Astrocyte (in vitro differentiated cells and primary cell): ENCODE results near the gene KIFAP3. TPM values are rescaled to one million over a fixed set of nuclear protein-coding genes. Genes with fewer than 3 reads are reported as not detected.

Experiments used
- DNase-seq: peaks from one replicate; pipeline ENCODE4 v3.0.0-alpha.2; 2010; ENCODE audit warnings: low read depth
- FAIRE-seq: peaks from 2 replicates; lab custom pipeline; 2011; peaks lifted over from hg19 to GRCh38; lab: Jason Lieb, UNC
- H2AFZ ChIP-seq: 2 replicates; pipeline ENCODE4 v1.6.0; 2012; ENCODE audit warnings: low read depth, low read length, inconsistent platforms
- H3K27ac ChIP-seq: 2 replicates; pipeline ENCODE4 v1.5.1; 2011; ENCODE audit warnings: low read depth, low read length, inconsistent platforms
- H3K27me3 ChIP-seq: 2 replicates; pipeline ENCODE4 v1.6.0; 2011; ENCODE audit warnings: low read length, inconsistent platforms; ENCODE audit not compliant: insufficient read depth
- H3K36me3 ChIP-seq: 2 replicates; pipeline ENCODE4 v1.5.1; 2011; ENCODE audit warnings: low read length, inconsistent platforms; ENCODE audit not compliant: insufficient read depth
- H3K4me1 ChIP-seq: 2 replicates; pipeline ENCODE4 v1.5.1; 2011; ENCODE audit warnings: low read length, inconsistent platforms; ENCODE audit not compliant: insufficient read depth
- H3K4me2 ChIP-seq: 2 replicates; pipeline ENCODE4 v1.6.0; 2012; ENCODE audit warnings: low read length, inconsistent platforms
- H3K4me3 ChIP-seq: 2 replicates; pipeline ENCODE4 v1.5.1; 2011; ENCODE audit warnings: low read depth, mild to moderate bottlenecking, low read length, inconsistent platforms; ENCODE audit not compliant: insufficient read depth
- H3K79me2 ChIP-seq: 2 replicates; pipeline ENCODE4 v1.6.0; 2012; ENCODE audit warnings: mild to moderate bottlenecking, low read length, inconsistent platforms; ENCODE audit not compliant: insufficient read depth
- H3K9ac ChIP-seq: 2 replicates; pipeline ENCODE4 v1.6.0; 2012; ENCODE audit warnings: mild to moderate bottlenecking, low read length, inconsistent platforms
- H3K9me3 ChIP-seq: 2 replicates; pipeline ENCODE4 v1.5.1; 2012; ENCODE audit warnings: low read depth, mild to moderate bottlenecking, low read length, inconsistent platforms; ENCODE audit not compliant: insufficient read depth
- H4K20me1 ChIP-seq: 2 replicates; pipeline ENCODE4 v1.6.0; 2012; ENCODE audit warnings: low read length, inconsistent platforms; ENCODE audit not compliant: insufficient read depth
- H3K27ac Mint-ChIP-seq: one replicate; pipeline ENCODE4 v1.8.0; 2021; ENCODE audit warnings: mild to moderate bottlenecking, mixed read lengths; ENCODE audit not compliant: unreplicated experiment
- H3K27me3 Mint-ChIP-seq: one replicate; pipeline ENCODE4 v1.8.0; 2021; ENCODE audit warnings: low read depth, mixed read lengths; ENCODE audit not compliant: unreplicated experiment
- H3K36me3 Mint-ChIP-seq: one replicate; pipeline ENCODE4 v1.8.0; 2021; ENCODE audit warnings: low read depth, mixed read lengths; ENCODE audit not compliant: unreplicated experiment
- H3K4me1 Mint-ChIP-seq: one replicate; pipeline ENCODE4 v1.8.0; 2021; ENCODE audit warnings: low read depth, mixed read lengths; ENCODE audit not compliant: unreplicated experiment
- H3K4me3 Mint-ChIP-seq: one replicate; pipeline ENCODE4 v1.8.0; 2021; ENCODE audit warnings: mild to moderate bottlenecking, moderate library complexity, mixed read lengths; ENCODE audit not compliant: unreplicated experiment
- H3K9me3 Mint-ChIP-seq: one replicate; pipeline ENCODE4 v1.8.0; 2021; ENCODE audit warnings: mild to moderate bottlenecking, mixed read lengths; ENCODE audit not compliant: unreplicated experiment
- EZH2 ChIP-seq: IDR thresholded peaks from 2 replicates; pipeline ENCODE4 v1.6.1; 2012; ENCODE audit warnings: mild to moderate bottlenecking, low read length, inconsistent platforms; ENCODE audit not compliant: insufficient read depth
- total RNA-seq: library from RNA; stranded (reverse); gene quantifications from 2 replicates; pipeline ENCODE4 v1.2.1, GENCODE V29; 2021
- TF ChIP-seq, protein P1 (sequence below): IDR thresholded peaks from 2 replicates; pipeline ENCODE4 v1.5.1; 2011; ENCODE audit warnings: low read depth, mild to moderate bottlenecking, inconsistent platforms, low read length, moderate library complexity; ENCODE audit not compliant: insufficient read depth

Gene KIFAP3
- total RNA-seq, 1 donor from 2014 or later, result 32.8 TPM

DNA sequence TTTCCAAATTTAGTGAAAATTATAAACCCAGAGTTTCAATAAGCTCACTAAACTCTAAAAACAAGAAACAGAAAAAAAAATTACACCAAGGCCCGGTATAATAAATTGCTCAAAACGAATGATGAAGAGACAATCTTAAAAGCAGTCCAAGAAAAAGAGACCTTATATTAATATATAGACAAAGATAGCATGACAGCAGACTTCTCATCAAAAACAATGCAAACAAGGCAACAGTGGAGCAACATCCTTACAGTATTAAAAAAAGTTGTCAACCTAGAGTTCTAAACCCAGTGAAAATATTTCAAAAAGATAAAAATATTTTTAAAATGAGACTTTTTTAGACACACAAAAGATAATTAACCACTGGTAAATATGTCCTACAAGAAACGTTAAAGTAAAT is 46.7 kb downstream of the KIFAP3 start:
- peaks cover 15% of the 10 kb centered on the region for H3K4me1 Mint-ChIP-seq
- H3K9ac ChIP-seq, result no peak overlapping the region

DNA sequence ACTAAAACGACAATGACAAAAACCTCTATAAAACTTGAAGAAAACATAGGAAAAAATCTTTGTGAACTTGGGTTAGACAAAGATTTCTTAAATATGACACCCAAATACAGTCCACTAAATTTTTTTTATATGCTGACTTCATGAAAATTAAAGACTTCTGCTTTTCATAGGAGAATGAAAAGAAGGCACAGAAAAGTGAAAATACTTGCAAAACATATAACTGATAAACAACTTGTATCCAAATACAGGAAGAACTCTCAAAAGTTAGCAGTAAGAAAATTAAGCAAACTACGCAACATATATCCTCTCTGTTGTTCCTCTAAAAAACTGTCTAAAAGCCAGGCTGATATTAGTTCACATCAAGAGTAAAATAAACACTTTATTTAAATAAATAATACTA is 53.6 kb downstream of the KIFAP3 start:
- no peak for TF ChIP-seq EZH2
- TF ChIP-seq, protein P1, sequence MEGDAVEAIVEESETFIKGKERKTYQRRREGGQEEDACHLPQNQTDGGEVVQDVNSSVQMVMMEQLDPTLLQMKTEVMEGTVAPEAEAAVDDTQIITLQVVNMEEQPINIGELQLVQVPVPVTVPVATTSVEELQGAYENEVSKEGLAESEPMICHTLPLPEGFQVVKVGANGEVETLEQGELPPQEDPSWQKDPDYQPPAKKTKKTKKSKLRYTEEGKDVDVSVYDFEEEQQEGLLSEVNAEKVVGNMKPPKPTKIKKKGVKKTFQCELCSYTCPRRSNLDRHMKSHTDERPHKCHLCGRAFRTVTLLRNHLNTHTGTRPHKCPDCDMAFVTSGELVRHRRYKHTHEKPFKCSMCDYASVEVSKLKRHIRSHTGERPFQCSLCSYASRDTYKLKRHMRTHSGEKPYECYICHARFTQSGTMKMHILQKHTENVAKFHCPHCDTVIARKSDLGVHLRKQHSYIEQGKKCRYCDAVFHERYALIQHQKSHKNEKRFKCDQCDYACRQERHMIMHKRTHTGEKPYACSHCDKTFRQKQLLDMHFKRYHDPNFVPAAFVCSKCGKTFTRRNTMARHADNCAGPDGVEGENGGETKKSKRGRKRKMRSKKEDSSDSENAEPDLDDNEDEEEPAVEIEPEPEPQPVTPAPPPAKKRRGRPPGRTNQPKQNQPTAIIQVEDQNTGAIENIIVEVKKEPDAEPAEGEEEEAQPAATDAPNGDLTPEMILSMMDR, result no peak

More for the DNA sequence above, 46.7 kb downstream of the KIFAP3 start:
- Mint-ChIP-seq H3K9me3 (no peaks in the 10 kb centered on the region), H3K27ac (no peak overlapping the region), H3K36me3 (peaks cover 16% of the 10 kb centered on the region), H3K4me3 (no peak overlapping the region), H3K27me3 (no peaks in the 10 kb centered on the region)
- Histone ChIP-seq H3K4me2 (no peak overlapping the region), H3K79me2 (no peaks in the 10 kb centered on the region), H3K4me1 (no peaks in the 10 kb centered on the region), H2AFZ (no peak overlapping the region), H3K36me3 (no peaks in the 10 kb centered on the region), H3K27me3 (no peaks in the 10 kb centered on the region), H3K9me3 (no peaks in the 10 kb centered on the region), H4K20me1 (no peaks in the 10 kb centered on the region), H3K4me3 (no peak overlapping the region), H3K27ac (no peak overlapping the region)
- DNase-seq (no peak), FAIRE-seq (no peak)
- no peak for TF ChIP-seq EZH2
- TF ChIP-seq, protein P1, result no peak

DNA sequence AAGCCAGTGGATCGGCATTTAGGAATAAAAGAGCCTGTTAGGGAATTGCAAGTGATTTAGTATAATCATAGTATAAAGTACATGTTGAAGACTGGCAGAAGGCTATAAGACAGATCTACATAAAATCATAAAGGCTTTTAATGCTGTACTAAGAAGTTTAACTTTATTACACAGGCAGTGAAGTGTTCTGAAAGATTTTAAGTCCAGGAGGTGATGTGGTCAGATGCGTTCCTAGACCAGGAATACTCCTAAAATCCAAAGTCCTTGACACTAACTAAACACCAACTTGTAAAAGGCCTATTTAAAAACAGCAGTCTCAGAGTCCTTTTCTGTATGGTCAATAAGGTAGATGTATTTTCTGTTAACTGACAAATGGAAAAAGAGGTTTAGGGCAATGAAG is 57.0 kb downstream of the KIFAP3 start:
- H3K9me3 Mint-ChIP-seq, result peaks cover 2% of the 10 kb centered on the region
- Histone ChIP-seq H3K4me3 (no peak overlapping the region), H3K36me3 (no peaks in the 10 kb centered on the region), H3K27ac (no peak overlapping the region), H3K9me3 (no peaks in the 10 kb centered on the region), H3K27me3 (no peaks in the 10 kb centered on the region), H3K4me1 (no peaks in the 10 kb centered on the region), H3K9ac (no peak overlapping the region), H3K79me2 (no peaks in the 10 kb centered on the region), H2AFZ (no peak overlapping the region), H4K20me1 (no peaks in the 10 kb centered on the region), H3K4me2 (no peak overlapping the region)
- no peak overlapping the region for H3K4me3 Mint-ChIP-seq
- H3K27ac Mint-ChIP-seq, result no peak overlapping the region
- no peaks in the 10 kb centered on the region for H3K4me1 Mint-ChIP-seq
- DNase-seq (no peak), FAIRE-seq (no peak)
- peaks cover 7% of the 10 kb centered on the region for H3K36me3 Mint-ChIP-seq
- TF ChIP-seq, protein P1, result no peak
- no peak for TF ChIP-seq EZH2
- no peaks in the 10 kb centered on the region for H3K27me3 Mint-ChIP-seq

More for the DNA sequence above, 53.6 kb downstream of the KIFAP3 start:
- no peaks in the 10 kb centered on the region for H3K4me1 Mint-ChIP-seq
- H3K27ac ChIP-seq, result no peak overlapping the region
- H3K4me2 ChIP-seq, result no peak overlapping the region
- H3K4me1 ChIP-seq, result no peaks in the 10 kb centered on the region
- no peaks in the 10 kb centered on the region for H3K27me3 ChIP-seq
- DNase-seq (no peak), FAIRE-seq (no peak)
- H3K27me3 Mint-ChIP-seq, result no peaks in the 10 kb centered on the region
- no peak overlapping the region for H3K9ac ChIP-seq
- no peaks in the 10 kb centered on the region for H3K79me2 ChIP-seq
- peaks cover 2% of the 10 kb centered on the region for H3K9me3 Mint-ChIP-seq
- no peaks in the 10 kb centered on the region for H3K9me3 ChIP-seq
- H3K36me3 ChIP-seq, result no peaks in the 10 kb centered on the region
- H2AFZ ChIP-seq, result no peak overlapping the region
- no peak overlapping the region for H3K27ac Mint-ChIP-seq
- no peaks in the 10 kb centered on the region for H4K20me1 ChIP-seq
- H3K4me3 Mint-ChIP-seq, result no peak overlapping the region
- H3K4me3 ChIP-seq, result no peak overlapping the region
- H3K36me3 Mint-ChIP-seq, result peaks cover 8% of the 10 kb centered on the region
